ENCODE data around the gene SLC38A2.

The SLC38A2 gene

DNA sequence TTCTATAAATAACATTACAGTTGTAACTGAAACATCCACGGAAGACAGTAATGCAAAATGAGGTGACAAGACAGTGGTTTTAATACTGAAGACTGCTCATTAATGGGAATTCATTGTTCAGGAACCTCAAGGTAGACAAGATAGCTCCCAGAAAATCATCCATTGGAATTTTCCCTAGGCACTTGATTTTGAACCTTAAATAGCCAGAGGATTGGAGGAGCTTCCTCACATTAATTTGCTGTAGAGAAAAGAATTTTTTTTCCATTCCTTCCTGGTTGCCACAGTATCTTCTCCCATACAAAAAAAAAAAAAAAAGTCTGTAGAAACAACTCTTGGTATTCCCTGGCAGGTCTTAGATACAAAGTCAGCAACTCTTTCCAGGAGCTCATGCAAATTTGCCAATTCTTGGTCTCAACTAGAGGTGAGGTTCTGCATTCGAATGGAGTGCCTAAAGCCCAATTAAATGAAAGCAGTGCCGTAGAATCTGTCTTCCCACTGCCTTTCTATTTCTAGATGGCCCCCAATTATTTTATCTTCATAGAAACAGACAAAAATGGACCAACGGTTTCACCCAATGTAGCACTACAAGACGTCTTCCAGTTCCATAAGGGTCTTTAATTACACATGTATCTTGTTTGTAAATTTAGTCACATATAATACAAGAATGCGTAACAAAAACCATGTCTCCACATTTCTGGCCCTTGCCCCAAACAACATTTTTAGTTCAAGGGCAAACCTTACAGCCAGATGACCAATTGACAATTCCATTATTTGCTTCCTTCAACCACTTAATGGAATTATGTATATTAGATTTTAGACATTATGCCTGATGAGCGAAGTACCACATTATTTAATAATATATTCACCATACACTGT, 13.5 kb downstream of the SLC38A2 start:
- DNase-seq (ENCODE audit: insufficient read length) (no peak), FAIRE-seq (no peak)
- TF ChIP-seq POLR2AphosphoS5 (IDR thresholded peaks at IDR 0.05; ENCODE audit: low read depth, low read length), result 0 out of 2 replicates have a peak, but pooled peaks have one; percentile 38
- TF ChIP-seq POLR2A (IDR thresholded peaks at IDR 0.05; ENCODE audit: low read depth, low read length), result 0 out of 2 replicates have a peak, but pooled peaks have one; percentile 25
- no peak for TF ChIP-seq TAF1 (IDR thresholded peaks at IDR 0.05; ENCODE audit: borderline replicate concordance, low read depth, low read length)

DNA sequence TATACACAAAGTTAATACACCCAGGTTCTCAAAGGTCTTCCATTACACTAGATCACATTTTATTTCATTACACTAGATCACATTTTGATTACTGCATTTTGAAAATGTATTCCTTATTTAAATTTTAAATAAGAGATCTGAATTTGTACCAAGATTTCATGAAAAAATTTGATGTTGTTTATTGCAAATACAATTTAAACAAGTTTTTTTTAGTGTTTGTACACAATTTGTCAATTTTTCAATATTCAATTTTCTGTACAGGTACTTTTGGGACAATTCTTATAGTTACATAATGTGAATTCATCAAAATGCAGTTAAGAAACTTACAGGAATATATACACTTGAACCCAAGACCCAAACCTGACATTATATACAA, 14.3 kb downstream of the SLC38A2 start:
- TF ChIP-seq POLR2A (IDR thresholded peaks at IDR 0.05; ENCODE audit: low read depth, low read length) (no peak), POLR2AphosphoS5 (IDR thresholded peaks at IDR 0.05; ENCODE audit: low read depth, low read length) (no peak), TAF1 (IDR thresholded peaks at IDR 0.05; ENCODE audit: borderline replicate concordance, low read depth, low read length) (no peak)
- no peak for FAIRE-seq

DNA sequence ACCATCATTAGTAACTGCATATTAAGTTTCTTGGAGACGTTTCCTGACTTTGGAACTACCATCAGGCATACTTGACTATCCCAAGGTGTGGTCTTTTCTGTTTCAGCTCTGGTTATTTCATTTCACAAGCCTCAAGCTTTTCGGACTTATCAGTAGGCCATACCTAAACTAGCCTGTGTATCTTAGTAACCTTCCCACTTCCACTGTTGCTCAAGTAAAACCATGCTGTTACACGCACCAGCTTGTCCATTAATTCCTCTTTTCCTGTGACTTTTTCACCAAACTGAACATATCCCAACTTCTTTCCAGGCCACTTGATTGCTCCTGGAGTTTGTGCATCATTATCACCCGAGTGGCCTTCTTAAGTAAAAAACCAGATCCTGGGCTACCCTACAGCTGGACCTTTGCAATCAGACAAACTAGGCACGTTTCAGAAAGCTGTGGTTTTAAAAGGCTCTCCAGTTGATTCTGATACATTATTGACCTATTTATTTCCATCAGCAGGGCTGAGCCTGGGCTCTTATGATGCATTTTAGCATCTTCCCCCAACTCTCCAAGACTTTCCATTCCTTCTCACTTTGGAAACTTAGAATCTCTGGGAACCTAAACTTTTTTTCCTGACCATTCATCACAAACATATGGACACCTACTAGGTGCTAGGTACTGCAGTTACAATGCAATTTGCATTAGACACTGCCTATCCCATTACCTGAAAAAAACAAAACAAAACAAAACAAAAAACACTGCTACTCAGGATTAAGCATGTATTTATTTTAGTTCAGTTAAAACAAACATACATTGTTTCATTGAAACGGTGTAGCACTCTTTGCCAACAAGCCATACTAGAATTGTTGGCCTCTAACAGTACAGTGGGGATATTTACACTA, 14.9 kb downstream of the SLC38A2 start:
- no peak for FAIRE-seq
- DNase-seq (ENCODE audit: insufficient read length), result no peak
- TF ChIP-seq POLR2A (IDR thresholded peaks at IDR 0.05; ENCODE audit: low read depth, low read length) (peak; percentile 64), POLR2AphosphoS5 (IDR thresholded peaks at IDR 0.05; ENCODE audit: low read depth, low read length) (peak; percentile 74), TAF1 (IDR thresholded peaks at IDR 0.05; ENCODE audit: borderline replicate concordance, low read depth, low read length) (no peak)

More for the DNA sequence above, 14.3 kb downstream of the SLC38A2 start:
- DNase-seq (ENCODE audit: insufficient read length), result no peak

DNA sequence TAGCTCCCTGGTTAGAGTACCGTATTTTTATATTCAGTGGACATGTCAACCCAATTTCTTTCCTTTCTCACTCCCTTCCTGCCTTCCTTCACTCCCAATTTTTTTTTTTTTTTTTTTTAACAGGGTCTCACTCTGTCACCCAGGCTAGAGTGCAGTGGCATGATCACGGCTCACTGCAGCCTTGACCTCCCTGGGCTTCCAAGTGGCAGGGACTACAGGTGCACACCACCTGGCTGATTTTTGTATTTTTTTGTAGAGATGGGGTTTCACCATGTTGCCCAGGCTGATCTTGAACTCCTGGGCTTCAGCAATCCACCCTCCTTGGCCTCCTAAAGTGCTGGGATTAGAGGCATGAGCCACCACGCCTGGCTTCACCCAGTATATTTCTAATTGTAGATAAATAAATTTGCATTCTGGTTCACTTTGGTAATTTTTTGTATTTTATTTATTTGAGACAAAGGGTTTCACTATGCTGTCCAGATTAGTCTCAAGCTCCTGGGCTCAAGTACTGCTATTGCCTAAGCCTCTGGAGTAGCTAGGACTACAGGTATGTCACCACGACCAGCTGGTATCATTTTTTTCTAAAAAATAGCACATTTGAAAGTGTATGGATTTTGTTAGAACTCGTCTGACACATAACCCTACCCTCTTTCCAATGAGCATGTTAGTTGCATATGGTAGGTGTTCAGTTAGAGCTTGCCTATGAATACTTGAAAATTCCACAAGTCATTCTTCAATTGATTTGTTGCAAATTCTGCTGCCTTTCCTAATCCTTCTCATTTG, 15.7 kb downstream of the SLC38A2 start:
- no peak for TF ChIP-seq POLR2A (IDR thresholded peaks at IDR 0.05; ENCODE audit: low read depth, low read length)
- no peak for TF ChIP-seq POLR2AphosphoS5 (IDR thresholded peaks at IDR 0.05; ENCODE audit: low read depth, low read length)
- TF ChIP-seq TAF1 (IDR thresholded peaks at IDR 0.05; ENCODE audit: borderline replicate concordance, low read depth, low read length), result no peak
- DNase-seq (ENCODE audit: insufficient read length) (no peak), FAIRE-seq (no peak)

DNA sequence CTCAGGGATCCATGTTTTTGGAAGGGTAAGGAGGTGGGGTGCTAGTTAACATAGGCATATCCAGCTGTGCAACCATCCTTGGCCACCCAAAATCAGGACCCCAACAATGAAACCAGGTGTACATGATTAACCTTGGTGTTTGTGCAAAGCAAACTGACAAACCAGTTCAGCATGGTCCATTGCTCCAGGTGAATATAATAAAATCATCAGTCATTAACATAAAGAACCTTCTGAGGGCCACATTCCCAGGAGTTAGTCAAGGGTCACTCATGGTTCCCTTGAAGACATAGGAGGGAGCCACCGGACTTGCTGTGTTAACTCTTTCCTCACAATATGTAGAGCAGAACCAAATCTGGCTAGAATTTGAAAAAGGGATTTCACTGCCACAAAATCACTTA, 17.8 kb downstream of the SLC38A2 start:
- DNase-seq (ENCODE audit: insufficient read length) (no peak), FAIRE-seq (no peak)
- TF ChIP-seq POLR2A (IDR thresholded peaks at IDR 0.05; ENCODE audit: low read depth, low read length) (no peak), TAF1 (IDR thresholded peaks at IDR 0.05; ENCODE audit: borderline replicate concordance, low read depth, low read length) (no peak), POLR2AphosphoS5 (IDR thresholded peaks at IDR 0.05; ENCODE audit: low read depth, low read length) (no peak)

DNA sequence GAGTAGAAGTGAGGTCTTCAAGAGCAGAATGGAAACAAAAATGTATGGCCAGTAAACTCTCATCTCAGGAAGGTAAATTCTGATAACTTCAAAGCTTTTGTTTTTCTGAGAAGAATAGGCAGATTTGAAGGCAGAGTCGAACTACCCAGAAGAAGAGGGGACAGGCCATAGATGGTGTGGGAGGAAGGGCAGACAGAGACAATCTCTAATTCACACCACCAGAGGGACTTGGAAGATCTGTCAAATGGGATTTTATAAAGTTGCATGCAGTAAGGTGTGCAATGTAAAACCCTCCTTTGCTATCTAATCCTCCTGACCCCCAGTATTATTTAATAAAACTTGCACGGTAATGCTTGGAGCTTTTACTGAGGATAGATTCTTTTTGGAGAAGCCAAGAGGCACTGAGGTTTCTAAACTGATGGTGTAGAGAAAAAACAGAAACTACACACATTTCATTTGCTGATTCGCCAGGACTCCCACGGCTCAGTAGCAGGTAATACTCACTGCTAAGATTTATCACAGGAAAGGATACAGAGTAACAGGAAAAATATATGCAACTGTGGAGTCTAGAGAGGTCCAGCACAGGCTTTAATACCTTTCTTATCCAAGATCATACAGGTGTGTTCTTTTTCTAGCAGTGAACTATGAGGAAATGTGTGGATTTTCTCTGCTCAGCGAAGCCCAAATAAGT, 18.3 kb downstream of the SLC38A2 start:
- DNase-seq (ENCODE audit: insufficient read length) (no peak), FAIRE-seq (no peak)

DNA sequence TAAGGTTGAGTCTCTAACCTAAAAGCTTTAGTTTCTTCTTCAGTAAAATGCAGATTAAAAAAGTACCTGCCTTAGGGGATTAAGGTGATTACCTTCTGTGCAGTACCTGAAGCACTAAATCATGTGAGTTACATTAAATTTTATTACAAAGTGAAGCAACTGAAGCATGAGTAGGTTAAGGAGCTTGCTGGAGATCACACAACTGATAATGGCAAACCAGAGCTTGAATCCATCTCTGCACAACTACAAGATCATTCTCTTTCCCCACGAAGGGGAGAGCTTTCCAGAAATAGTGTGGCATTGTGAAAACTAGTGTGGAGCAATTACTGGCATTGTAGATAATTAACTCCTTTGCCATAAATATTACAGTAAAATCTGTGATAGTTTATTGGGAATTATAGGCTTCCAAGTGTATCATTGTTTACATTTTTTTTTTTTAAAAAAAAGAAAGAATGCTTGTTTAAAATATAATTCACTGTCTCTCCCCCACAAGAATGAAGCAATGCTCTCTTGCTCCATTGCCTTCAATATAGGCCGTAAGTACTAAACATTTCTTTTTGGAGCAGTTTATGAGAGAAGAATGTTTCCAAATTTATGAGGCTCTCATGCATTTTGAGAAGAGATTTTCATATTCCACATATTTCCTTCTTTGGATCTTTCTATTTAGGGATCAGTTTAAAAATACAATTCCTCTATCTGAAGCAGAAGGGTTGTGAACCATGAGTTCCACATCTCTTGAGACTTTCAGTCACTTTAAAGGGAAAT, 20.5 kb downstream of the SLC38A2 start:
- no peak for TF ChIP-seq TAF1 (IDR thresholded peaks at IDR 0.05; ENCODE audit: borderline replicate concordance, low read depth, low read length)
- no peak for TF ChIP-seq POLR2A (IDR thresholded peaks at IDR 0.05; ENCODE audit: low read depth, low read length)
- no peak for TF ChIP-seq POLR2AphosphoS5 (IDR thresholded peaks at IDR 0.05; ENCODE audit: low read depth, low read length)
- FAIRE-seq (no peak), DNase-seq (ENCODE audit: insufficient read length) (no peak)

More for the DNA sequence above, 18.3 kb downstream of the SLC38A2 start:
- TF ChIP-seq TAF1 (IDR thresholded peaks at IDR 0.05; ENCODE audit: borderline replicate concordance, low read depth, low read length) (no peak), POLR2AphosphoS5 (IDR thresholded peaks at IDR 0.05; ENCODE audit: low read depth, low read length) (no peak), POLR2A (IDR thresholded peaks at IDR 0.05; ENCODE audit: low read depth, low read length) (no peak)

DNA sequence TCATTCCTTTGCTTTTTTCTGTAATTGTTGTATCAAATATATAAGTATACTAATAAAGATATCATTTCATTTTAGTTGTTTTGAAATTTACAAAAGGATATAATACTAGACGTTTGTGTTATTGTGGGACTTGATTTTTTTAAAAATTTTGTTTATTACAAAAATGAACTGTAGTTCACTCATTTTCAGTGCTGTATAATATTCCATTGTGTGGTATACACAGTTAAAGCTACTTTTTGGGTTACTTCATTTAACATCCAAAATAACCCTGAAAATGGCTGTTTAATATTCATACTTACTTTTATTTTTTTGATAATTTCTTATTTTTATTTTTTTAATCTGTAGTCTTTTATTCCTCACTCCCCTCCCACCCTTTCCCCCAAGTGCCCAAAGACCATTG, 21.4 kb downstream of the SLC38A2 start:
- FAIRE-seq (no peak), DNase-seq (ENCODE audit: insufficient read length) (no peak)
- TF ChIP-seq TAF1 (IDR thresholded peaks at IDR 0.05; ENCODE audit: borderline replicate concordance, low read depth, low read length), result no peak
- no peak for TF ChIP-seq POLR2A (IDR thresholded peaks at IDR 0.05; ENCODE audit: low read depth, low read length)
- no peak for TF ChIP-seq POLR2AphosphoS5 (IDR thresholded peaks at IDR 0.05; ENCODE audit: low read depth, low read length)

DNA sequence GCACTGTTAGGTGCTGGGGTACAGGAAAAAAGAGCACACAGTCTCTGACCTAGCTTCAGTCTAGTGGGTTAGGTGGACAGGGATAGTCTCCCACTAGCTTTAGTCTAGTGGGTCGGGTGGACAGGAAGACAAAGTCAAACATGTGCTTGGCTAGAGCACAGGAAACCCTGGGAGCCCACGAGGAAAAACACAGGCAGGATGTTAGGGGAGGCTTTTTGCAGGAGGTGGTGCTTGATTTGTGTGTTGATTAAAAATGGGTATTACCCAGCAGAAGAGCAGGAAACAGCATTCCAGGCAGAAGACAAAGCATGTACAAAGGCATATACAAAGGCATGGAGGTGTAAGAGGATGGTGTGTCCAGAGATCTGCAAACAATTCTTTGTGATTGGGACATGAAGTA, 23.3 kb downstream of the SLC38A2 start:
- DNase-seq (ENCODE audit: insufficient read length) (no peak), FAIRE-seq (no peak)
- TF ChIP-seq POLR2A (IDR thresholded peaks at IDR 0.05; ENCODE audit: low read depth, low read length) (no peak), TAF1 (IDR thresholded peaks at IDR 0.05; ENCODE audit: borderline replicate concordance, low read depth, low read length) (no peak), POLR2AphosphoS5 (IDR thresholded peaks at IDR 0.05; ENCODE audit: low read depth, low read length) (no peak)
